ENCODE measurements around the gene RASGRF2.
"Not testable (repeated sequence)": the region's sequence is repeated elsewhere in the genome, so short reads cannot be mapped to it uniquely, and the experiment has no call there.

- not testable (repeated sequence) for TF ChIP-seq SP1 (IDR thresholded peaks at IDR 0.05; ENCODE audit: low read depth, low read length); EZH2 (IDR thresholded peaks at IDR 0.05; ENCODE audit: low read depth, low read length, severe bottlenecking); CEBPB (IDR thresholded peaks at IDR 0.05; ENCODE audit: low read depth, low read length)
Observed at GRCh38 chr5:81124689-81125088, 164.5 kb downstream of the RASGRF2 start.

All from H1 (cell line).